GM21381 (cell line): Measurements from ENCODE around the gene MAP1LC3B.
"Not testable (repeated sequence)": the region's sequence is repeated elsewhere in the genome, so short reads cannot be mapped to it uniquely, and the experiment has no call there.

Experiments
- ATAC-seq: cut with Tn5 transposase; IDR thresholded peaks from one replicate; pipeline ENCODE4 v1.9.1; 2021; ENCODE audit warnings: mild to moderate bottlenecking, moderate library complexity; ENCODE audit not compliant: unreplicated experiment

The MAP1LC3B gene

DNA sequence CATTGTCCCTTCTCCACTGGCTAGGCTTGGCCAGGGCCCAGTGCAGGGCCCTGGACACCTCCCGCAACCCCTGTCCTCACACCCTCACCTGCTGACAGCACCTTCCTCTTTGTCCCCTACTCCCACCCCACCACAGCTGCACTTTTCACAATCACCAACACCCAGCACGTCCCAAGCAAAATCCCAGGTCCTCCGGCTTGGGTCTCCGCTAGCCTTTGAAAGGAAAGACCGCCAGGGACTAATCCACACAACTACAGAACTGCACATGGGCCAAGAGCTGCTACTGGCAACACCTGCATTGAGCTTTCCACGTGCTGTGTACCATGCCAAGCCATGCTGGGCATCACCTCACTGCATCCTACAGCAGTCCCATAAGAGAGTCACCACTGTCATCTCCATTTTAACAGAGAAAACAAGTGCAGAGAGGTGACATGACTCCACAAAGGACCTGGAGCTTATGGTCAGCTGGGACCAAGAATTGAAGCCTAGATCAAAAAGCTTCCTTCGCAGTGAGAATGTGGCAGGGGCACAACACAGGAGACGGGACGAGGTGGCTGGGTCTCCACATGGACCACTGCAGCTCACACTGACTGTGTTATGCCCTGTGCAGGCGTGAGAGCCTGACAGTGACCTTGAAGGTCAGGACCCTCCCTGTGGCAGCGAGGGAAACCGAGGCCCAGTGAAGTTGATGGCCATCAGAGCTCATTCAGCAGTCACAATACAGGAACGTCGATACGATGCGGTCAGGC lies 31.1 kb upstream of the MAP1LC3B start:
- no peak for ATAC-seq

DNA sequence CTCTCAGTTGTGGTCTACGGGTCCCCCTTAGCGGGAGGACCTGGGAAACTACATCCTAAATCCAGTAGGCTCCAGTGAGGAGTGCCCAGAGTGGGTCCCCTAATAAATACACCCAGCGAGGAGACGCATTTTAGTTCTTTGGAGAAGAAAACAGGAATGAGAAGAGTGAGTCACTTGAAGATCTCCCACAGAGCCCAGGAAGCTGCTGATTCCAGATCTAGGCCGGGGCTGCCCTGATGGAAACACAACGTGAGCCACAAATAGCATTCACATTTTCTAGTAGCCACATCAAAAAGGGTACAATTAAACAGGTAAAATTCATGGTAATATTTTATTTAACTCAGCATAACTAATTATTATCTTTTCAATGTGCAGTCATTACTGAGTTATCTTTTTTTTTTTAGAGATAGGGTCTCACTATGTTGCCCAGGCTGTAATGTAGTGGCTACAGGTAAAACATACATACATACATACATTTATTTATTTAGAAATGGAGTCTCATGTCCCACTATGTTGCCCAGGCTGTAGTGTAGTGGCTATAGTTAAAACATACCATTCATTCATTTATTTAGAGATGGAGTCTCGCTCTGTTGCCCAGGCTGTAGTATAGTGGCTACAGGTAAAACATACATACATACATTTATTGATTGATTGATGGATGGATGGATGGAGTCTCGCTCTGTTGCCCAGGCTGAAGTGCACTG lies 30.1 kb upstream of the MAP1LC3B start:
- no peak for ATAC-seq

DNA sequence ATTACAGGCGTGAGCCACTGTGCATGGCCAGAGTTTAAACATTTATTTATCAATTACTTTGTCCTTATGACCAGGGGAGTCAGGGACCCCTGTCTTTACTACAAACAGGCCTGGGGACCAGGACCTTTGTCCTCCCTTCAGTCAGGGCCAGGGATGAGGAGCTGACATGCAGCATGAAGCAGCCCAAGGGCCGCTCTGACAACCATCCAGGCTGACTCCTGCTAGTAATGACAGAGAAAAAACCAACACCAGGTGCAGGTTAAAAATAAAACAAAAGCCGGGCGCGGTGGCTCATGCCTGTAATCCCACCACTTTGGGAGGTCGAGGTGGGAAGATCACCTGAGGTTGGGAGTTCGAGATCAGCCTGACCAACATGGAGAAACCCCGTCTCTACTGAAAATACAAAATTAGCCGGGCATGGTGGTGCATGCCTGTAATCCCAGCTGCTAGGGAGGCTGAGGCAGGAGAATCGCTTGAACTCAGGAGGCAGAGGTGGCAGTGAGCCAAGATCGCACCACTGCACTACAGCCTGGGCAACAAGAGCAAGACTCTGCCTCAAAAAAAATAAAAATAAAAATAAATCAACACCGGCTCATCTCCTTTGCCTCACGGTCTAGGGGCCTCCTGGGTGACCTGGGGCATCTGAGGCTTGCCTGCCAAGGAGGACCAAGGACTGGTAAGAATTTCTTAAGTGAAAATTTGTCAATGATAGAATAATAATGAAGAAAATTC lies 29.1 kb upstream of the MAP1LC3B start:
- not testable (repeated sequence) for ATAC-seq

DNA sequence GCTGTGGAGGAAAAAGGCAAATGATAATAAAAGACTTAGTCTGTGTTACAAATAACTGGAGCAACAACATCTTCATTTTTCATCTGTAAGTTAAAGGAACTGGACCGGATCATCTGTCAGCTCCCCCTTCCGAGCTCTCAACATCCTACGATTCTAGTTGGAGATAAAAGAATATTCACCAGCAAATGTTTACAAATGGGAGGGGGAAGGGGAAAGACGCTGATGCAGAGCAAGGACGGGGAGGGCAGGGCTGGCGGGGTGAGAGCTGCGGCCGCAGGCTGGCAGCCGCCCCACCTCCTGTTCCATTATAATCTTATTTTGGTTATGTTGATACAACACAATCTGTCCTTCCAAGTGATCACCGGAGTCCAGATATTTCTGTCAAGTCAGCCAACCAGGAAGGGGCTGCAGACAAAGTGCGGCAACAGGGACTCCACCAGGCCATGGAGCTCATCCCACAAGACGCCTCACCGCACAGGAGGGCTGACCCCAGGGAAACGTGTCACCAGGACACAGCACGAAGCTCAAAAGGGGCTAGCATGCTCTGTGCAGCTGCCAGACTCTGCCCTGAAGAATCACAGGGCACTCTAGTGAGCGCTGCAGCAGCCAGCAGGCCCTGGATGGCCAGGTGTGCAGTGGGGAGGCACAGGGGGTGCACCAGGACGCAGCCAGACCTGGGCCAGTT lies 28.2 kb upstream of the MAP1LC3B start:
- ATAC-seq: no peak

DNA sequence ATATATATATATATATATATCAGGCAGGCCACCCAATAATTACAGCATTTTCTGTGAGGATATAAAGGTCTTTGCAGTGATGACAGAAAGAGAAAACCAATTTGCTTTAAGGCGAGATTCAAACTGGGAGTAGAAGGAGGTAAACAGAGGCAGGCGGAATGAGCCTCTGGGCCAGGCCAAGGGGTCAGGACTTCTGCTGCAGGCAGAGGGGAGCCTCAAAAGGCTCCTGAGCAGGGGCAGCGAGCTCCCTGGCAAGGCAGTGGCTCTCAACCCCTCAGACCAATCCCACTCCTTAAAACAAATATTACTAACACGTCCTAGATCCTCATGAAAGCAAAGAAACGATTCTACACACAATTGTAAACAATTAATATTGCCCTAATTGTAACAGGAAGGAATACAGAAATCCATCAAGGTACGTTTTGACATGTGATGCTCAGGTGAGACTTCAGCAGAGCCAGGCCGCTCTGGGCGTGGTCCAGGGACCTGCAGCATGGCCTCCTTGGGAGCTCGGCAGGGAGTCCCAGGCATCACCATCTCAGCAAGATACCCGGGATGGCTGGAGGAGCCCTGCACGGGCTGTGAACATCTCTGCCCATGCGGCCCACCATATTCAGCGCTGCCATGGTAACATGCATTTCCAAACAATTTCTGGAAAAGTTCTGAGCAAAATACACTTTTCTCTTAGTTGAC lies 27.0 kb upstream of the MAP1LC3B start:
- no peak for ATAC-seq

DNA sequence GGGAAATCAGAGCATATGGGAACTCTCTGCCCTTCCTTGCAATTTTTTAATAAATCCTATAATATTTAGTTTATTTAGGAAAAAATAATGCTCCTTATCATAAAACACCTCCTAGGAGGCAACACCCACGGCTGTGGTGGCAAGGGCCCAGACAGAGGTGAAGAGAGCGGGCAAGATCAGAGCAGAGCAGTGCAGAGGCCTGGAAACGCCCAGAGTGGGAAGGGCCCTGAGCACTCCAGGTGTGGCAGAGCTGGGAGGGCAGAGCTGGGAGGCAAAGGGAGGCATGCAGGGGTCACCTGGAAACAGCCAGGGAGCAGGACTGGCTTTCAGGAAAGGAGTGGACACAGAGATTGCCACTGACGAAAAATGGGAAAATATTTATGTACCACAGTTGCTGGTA lies 25.8 kb upstream of the MAP1LC3B start:
- no peak for ATAC-seq

DNA sequence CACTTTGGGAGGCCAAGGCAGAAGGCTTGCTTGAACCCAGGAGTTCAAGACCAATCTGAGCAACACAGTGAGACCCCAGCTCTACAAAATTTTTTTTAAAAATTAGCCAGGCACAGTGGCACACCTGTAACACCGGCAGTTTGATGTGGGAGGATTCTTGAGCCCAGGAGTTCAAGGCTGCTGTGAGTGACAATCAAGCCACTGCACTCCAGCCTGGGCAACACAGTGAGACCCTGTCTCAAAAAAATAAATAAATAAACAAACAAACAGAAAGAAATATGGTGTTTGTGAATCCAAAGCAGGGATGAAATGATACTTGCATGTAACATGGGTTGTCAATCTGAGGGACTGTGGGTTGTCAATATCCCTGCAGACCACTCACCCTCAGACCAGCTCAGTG lies 25.2 kb upstream of the MAP1LC3B start:
- ATAC-seq: no peak

DNA sequence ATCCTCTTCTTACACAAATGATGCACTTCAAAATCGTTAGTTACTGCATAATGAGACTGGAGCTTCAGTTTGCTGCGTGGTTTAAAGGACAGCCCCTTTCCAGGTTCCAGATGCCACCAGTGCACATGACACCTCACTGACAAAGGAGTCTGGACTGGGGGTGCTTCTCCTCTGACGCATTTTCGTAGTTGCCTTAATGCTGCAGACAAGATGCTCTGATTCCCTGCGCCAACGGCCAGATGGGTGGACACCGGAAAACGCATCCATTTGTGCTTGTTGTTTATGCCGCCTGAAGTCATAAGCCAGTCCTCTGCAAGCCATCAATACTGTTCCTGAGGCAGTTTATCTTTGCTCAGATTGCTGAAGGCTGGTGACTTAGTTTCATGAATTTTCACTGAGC lies 24.6 kb upstream of the MAP1LC3B start:
- no peak for ATAC-seq

DNA sequence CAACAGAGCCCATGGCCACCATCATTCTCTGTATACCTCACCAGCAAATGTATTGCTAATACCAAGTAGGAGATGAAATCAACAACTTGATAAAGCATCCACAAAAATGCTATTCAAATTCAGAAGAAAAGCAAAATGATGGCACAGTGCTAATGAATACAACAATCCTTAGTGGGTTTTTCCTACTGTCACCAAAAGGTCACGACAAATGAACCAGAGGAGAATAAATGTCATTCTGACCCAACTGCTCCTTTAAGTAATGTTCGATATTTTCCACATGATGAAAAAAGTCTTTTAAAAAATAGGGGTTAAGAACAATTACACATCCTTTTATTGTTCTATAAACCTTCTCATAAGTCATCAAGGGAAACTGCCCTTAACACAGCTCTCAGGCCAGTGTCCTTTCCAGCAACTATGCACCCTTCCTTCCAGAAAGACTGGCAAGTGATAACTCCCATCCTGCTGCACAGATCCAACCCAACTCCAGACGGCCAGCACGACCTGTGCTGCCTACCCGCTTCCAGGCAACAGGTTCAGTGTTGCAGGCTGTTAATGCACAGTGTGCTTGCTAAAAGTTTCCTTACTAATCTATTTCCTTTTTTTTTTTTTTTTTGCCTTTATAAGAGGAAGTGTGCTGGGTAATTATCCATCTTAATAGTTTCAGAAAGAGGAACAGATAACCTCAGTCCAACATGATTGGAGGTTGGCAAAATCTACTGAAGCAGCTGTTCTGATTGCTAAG lies 23.9 kb upstream of the MAP1LC3B start:
- ATAC-seq: no peak

DNA sequence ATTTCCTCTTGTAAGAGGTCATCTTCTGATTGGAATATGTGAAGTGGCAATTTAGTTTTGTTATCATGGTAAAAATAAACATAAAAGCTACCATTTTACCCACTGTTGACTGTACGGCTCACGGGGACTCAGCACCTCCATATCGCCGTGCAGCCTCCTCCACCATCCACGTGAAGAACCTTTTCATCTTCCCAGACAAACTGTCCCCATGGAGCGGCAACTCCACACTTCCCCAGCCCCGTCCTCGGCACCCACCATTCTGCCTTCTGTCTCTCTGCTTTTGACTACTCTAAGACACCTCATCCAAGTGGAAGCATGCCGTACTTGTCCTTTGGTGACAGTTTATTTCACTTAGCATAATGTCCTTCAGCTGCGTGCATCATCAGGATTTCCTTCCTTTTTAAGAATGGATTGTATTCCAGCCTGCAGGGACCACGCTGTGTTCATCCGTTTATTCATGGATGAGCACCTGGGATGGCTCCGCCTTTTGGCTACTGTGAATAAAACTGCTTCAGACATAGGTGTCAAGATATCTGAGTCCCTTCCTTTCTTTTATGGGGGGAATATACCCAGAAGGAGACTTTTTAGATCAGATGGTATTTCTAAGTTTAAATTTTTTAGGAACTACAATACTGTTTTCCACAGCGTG lies 22.9 kb upstream of the MAP1LC3B start:
- no peak for ATAC-seq

DNA sequence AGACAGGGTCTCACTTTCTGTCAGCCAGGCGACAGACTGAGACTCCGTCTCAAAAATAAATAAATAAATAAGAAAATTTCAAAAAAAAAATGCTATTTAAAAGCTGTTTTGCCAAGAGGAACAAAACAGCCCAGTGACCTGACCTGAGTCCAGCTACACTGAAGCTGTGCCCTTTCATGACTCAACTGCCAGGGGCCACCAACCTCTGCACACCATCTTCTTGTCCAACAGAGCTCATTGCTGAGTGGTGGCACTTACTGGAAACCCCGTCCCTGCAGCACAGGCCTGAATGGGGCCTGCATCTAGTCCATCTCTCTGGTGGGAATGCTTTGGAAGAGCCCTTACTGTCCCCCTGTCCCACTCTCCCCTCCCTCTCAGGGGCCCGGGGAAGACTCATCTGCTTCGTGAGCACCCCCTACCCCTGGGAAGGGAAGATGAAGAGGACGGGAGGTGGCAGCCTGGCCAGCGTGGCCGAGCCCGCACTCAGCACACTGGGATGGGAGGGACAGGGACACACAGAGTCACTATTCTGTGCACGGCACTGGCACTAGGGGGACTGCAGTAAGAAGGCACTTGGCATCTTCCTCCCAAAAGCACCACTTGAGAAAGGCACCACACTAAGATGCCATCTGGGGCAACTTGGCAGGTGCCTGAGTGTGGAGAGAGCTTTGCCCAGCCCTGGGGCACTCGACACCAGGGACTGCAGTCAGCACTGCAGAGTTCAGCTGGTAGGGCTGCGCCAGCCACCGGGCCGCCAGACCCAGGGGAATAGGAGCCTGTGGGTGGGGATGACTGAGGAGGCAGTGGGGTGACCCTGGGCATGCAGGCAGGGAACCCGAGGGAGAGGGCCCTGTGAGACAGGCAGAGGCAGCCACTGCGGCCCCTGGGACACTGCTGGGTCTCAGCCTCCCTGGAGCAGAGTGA lies 22.1 kb upstream of the MAP1LC3B start:
- ATAC-seq: no peak

DNA sequence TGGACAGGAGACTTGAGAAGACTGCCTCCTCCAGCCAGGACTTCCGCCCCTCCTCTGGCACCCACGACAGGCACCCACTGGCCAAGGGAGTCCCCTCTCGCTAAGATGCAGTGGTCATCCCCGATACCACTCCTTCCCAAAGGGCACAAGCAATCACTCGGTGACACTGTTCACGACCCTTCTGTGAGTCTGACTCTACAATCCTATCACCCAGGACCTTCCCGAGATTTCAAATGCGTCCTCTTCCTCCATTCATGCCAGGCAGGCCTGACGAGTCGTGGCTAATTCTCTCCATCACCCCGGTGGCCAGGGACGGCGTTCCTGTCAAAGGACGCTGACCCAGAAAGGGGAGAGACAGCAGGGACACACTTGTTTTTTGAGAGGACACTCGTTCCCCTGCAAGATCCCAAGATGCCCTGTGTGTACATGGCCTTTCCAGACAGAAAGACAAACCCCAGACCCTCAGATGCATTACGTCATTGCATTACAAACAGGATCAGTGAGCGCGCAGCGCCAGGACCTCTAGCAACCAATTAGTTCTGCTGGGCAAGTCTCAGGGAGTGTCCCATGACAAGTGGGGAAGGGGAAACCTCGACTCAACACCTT lies 20.8 kb upstream of the MAP1LC3B start:
- ATAC-seq: no peak

DNA sequence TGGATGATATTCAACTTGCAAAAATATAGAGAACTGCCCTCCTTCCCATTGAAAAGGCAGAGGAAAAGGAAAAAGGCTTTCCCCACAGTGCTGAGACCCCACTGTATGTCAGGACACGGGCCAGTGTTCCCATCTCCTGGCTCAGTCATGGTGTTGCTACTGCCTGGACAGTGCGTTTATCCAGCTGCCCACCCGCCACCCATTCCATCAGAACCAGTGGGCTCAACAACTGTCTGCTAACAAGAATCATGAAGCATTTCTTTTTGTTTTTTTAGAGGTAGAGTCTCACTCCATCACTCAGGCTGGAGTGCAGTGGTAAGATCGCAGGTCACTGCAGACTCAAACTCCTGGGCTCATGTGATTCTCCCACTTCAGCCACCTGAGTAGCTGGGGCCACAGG lies 19.8 kb upstream of the MAP1LC3B start:
- ATAC-seq: no peak

DNA sequence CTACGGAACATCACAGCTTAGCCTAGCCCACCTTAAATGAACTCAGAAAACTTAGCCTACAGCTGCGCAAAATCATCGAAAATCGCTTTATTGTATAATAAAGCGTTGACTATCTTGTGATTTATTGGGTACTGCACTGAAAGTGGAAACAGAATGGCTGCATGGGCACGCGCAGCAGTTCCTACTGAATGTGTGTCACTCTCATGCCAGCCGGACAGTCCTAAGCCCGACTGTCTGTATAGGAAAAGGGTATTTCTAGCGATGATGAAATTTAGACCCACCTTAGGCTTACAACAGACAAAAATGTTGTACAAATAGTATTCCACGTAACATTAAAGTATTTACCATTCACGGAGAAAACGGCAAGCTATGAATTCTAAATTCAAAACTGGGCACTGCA lies 17.8 kb upstream of the MAP1LC3B start:
- ATAC-seq: no peak

DNA sequence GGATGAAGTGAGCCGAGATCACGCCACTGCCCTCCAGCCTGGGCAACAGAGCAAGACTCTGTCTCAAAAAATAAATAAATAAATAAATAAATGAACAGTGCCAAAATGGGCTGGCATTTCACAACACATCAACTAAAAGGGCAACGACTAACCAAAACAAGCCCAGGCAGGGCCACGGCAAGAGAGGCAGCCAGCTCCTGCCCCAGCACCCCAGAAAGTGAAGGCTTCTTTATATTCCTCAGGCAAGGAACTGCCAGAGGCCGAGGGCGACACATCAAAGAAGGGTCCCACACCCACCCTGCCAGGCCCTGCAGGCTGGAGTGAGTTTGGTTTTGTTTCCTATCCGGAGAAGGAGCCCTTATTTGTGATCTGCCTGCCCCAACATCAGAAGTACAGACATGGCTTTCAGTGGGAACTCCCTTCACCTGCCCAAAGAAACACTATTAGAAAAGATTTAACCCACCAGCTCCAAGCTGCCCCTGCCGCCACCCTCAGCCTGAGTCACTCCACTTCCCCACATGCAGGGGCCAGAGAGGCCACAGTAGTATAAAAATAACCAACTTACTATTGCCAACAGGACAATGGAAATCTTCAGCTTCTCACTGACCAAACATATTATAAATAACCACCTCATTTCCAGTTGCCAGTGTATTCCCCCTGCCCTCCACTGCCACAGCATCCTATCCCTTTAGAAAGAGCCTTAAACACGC lies 16.6 kb upstream of the MAP1LC3B start:
- no peak for ATAC-seq

DNA sequence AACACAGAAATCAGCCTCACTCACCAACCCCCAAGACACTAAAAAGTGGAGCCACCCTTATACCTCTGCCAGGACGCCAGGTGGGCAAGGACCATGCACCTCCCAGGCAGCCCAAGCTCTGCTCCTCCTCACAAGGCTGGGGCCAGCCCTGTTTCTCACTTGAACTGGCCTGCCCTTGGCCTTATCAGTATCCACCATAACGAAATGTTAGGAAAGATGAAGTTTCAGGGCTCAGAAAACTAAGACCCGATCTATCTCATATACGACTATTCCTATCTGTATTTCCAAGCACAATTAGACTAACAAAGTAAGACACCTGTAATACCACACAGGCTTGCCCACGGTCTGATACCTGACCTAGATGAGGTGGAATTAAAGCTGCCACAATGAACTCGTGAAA lies 15.5 kb upstream of the MAP1LC3B start:
- ATAC-seq: no peak

DNA sequence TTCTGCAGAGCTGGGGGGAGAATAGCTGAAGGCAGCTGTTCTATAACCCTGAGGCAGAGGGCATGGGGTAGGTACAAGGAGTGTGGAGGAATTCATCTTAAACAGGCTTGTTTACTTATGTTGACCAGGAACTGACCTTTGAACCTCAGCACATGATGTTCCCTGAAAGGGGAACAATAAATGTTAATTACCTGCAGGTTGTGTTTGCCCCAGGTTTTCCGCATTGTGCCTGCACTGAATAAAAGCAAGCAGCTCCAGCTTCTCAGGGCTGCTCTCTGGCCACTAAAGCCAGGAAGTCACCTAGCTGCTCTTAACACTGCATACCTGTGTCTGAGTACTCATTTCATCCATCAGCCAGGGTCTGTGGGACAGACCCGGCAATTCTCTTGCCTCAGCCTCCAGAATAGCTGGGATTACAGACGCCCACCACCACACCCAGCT lies 12.8 kb upstream of the MAP1LC3B start:
- ATAC-seq: not testable (repeated sequence)
